GM10266 (cell line): Measurements from ENCODE around the gene PRSS56.

ENCODE experiments used
- DNase-seq: peaks from one replicate; pipeline ENCODE4 v3.0.0; 2012; ENCODE audit errors: extremely low spot score
- CTCF ChIP-seq: IDR thresholded peaks from 2 replicates; pipeline ENCODE4 v1.5.1; 2012; ENCODE audit warnings: mild to moderate bottlenecking, low read depth; ENCODE audit not compliant: control insufficient read depth, insufficient read depth; ENCODE audit errors: missing control alignments

The PRSS56 gene

GRCh38 chr2:232519581-232520438 lies at the start of gene PRSS56:
TSS of gene PRSS56 (plus strand) at chr2:232520388. CDS start at chr2:232520599, 211 bp downstream.
- TF ChIP-seq CTCF: no peak

GRCh38 chr2:232473467-232473890 lies 46.7 kb upstream of the PRSS56 start:
- TF ChIP-seq CTCF: no peak
- DNase-seq: no peak

More at GRCh38 chr2:232519581-232520438, at the start of gene PRSS56:
- DNase-seq: no peak

- DNase-seq: no peak
- no peak for TF ChIP-seq CTCF
Measured at GRCh38 chr2:232476045-232476444, 44.1 kb upstream of the PRSS56 start.

GRCh38 chr2:232476791-232477190 lies 43.4 kb upstream of the PRSS56 start:
- no peak for DNase-seq
- no peak for TF ChIP-seq CTCF

GRCh38 chr2:232477751-232478510 lies 42.3 kb upstream of the PRSS56 start:
- TF ChIP-seq CTCF: no peak
- no peak for DNase-seq

GRCh38 chr2:232478571-232479340 lies 41.4 kb upstream of the PRSS56 start:
- TF ChIP-seq CTCF: no peak
- DNase-seq: no peak
